ENCODE measurements around the gene NSG1.

The NSG1 gene

GRCh38 chr4:4395849-4396627 lies 9.1 kb downstream of the NSG1 start:
- FAIRE-seq (no peak), DNase-seq (ENCODE audit: insufficient read length, low spot score) (no peak)
- TF ChIP-seq POLR2A (IDR thresholded peaks at IDR 0.05; ENCODE audit: low read depth, low read length), result no peak

- DNase-seq (ENCODE audit: insufficient read length, low spot score) (no peak), FAIRE-seq (no peak)
- TF ChIP-seq POLR2A (IDR thresholded peaks at IDR 0.05; ENCODE audit: low read depth, low read length), result no peak
These were observed 9.9 kb downstream of the NSG1 start for GRCh38 chr4:4396628-4397440.

GRCh38 chr4:4397441-4397819 lies 10.5 kb downstream of the NSG1 start:
- no peak for DNase-seq (ENCODE audit: insufficient read length, low spot score)
- no peak for TF ChIP-seq POLR2A (IDR thresholded peaks at IDR 0.05; ENCODE audit: low read depth, low read length)
- no peak for FAIRE-seq

GRCh38 chr4:4398430-4398829 lies 11.5 kb downstream of the NSG1 start:
- FAIRE-seq (no peak), DNase-seq (ENCODE audit: insufficient read length, low spot score) (no peak)
- no peak for TF ChIP-seq POLR2A (IDR thresholded peaks at IDR 0.05; ENCODE audit: low read depth, low read length)

GRCh38 chr4:4401036-4401435 lies 14.1 kb downstream of the NSG1 start:
- DNase-seq (ENCODE audit: insufficient read length, low spot score), result no peak
- no peak for FAIRE-seq
- TF ChIP-seq POLR2A (IDR thresholded peaks at IDR 0.05; ENCODE audit: low read depth, low read length), result no peak

GRCh38 chr4:4402966-4403365 lies 16.1 kb downstream of the NSG1 start:
- no peak for DNase-seq (ENCODE audit: insufficient read length, low spot score)
- no peak for FAIRE-seq
- no peak for TF ChIP-seq POLR2A (IDR thresholded peaks at IDR 0.05; ENCODE audit: low read depth, low read length)

GRCh38 chr4:4405358-4405962 lies 18.6 kb downstream of the NSG1 start:
- no peak for TF ChIP-seq POLR2A (IDR thresholded peaks at IDR 0.05; ENCODE audit: low read depth, low read length)
- FAIRE-seq, result no peak

GRCh38 chr4:4406455-4407298 lies 19.8 kb downstream of the NSG1 start:
- FAIRE-seq (no peak), DNase-seq (ENCODE audit: insufficient read length, low spot score) (no peak)
- no peak for TF ChIP-seq POLR2A (IDR thresholded peaks at IDR 0.05; ENCODE audit: low read depth, low read length)

More at GRCh38 chr4:4405358-4405962, 18.6 kb downstream of the NSG1 start:
- DNase-seq (ENCODE audit: insufficient read length, low spot score), result no peak

- no peak for TF ChIP-seq POLR2A (IDR thresholded peaks at IDR 0.05; ENCODE audit: low read depth, low read length)
- DNase-seq (ENCODE audit: insufficient read length, low spot score), result no peak
- FAIRE-seq, result no peak
These were observed 20.6 kb downstream of the NSG1 start for GRCh38 chr4:4407299-4408131.

- no peak for DNase-seq (ENCODE audit: insufficient read length, low spot score)
- FAIRE-seq, result no peak
- no peak for TF ChIP-seq POLR2A (IDR thresholded peaks at IDR 0.05; ENCODE audit: low read depth, low read length)
These were observed 21.2 kb downstream of the NSG1 start for GRCh38 chr4:4408132-4408523.

- no peak for DNase-seq (ENCODE audit: insufficient read length, low spot score)
- no peak for FAIRE-seq
- no peak for TF ChIP-seq POLR2A (IDR thresholded peaks at IDR 0.05; ENCODE audit: low read depth, low read length)
These were observed 21.9 kb downstream of the NSG1 start for GRCh38 chr4:4408576-4409335.

GRCh38 chr4:4409416-4410115 lies 22.7 kb downstream of the NSG1 start:
- FAIRE-seq (no peak), DNase-seq (ENCODE audit: insufficient read length, low spot score) (no peak)
- TF ChIP-seq POLR2A (IDR thresholded peaks at IDR 0.05; ENCODE audit: low read depth, low read length), result no peak
